ENCODE measurements around the gene KIAA1671.

KIAA1671 gene

DNA sequence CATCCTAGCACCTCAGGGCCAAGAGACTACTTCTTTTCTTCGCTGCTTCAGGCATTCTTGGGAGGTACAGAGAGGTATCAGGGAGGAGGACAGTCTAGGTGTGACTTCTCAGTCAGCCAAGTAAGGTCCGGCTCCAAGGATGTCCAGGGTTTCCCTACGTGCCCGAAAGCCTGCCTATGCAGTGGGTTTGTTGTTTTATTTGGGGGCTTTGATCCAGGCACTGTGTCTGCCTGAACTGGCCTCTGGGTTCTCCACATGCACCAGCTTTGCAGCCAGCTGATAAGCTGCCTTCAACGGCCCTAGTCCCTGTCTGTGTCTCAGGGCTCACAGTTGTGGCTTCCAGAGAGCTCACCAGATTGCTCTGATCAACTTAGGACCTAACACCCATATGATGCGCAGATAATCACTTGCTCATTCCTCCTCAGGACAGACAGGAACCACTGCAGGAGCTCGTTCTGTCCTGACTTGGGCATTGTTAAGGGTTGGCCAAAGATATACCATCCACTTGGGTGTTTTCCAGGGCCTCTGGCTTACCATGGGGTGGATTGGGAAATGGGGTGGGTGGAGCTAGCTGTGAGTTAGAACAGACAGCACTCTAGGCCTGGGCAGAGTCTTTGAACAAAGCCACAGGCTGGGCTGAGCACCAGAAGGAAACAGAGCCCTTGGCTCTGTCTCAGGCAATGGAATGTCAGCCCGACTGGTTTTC, 201.6 kb downstream of the KIAA1671 start:
- no peak for DNase-seq

DNA sequence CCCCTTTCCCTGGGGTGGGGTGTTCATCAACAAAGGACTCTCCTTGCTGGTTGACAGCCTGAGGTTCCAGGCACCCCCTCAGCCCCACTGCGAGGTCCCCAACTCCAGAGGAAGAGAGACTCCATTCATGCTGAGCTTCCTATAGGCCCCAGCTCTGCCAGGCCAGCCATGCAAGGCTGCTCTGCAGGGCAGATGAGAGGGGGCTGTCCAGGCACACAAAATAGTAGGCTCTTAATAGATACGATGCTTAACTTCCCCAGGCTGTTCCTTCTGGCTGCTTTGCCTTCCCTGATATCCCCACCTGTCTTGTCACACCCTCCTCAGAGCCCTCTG, 202.1 kb downstream of the KIAA1671 start:
- DNase-seq, result no peak

DNA sequence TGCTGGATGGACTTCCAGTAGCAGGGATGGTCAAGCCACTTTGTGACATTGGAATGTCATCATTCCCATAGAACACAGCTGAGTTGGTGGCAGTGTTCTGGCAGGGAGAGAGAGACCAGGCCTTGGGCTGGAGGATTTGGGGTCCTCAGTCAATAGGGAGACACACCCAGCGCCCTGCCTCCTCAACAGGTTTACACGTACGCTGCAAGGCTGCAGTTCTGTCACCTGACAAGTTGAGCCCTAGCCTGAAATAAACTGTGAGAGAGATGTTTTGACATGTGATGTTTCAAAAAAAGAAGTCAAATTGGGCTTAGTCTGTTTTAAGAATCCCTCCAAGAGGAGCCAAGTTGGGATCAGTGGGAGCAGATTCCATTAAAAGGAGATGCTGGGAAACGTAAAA, 204.2 kb downstream of the KIAA1671 start:
- no peak for DNase-seq

DNA sequence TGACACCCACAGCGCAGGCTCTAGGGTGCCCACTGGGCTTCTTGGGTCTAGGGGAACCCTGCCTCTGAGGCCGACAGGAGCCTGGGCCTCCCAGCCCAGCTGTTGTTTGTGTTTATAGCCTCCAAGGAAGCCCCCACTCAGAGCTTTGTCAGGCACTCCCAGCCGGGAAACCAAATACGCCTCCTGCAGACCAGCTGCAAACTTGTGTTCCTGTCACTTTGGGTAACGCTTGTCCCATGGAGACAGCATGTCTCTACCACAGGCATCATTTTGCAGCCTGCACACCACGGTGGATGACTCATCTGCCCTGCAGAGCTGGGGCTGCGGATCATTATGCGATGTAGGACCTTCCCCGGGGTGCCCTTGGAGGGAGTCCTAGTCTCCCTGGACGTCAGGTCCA, 206.5 kb downstream of the KIAA1671 start:
- no peak for DNase-seq

DNA sequence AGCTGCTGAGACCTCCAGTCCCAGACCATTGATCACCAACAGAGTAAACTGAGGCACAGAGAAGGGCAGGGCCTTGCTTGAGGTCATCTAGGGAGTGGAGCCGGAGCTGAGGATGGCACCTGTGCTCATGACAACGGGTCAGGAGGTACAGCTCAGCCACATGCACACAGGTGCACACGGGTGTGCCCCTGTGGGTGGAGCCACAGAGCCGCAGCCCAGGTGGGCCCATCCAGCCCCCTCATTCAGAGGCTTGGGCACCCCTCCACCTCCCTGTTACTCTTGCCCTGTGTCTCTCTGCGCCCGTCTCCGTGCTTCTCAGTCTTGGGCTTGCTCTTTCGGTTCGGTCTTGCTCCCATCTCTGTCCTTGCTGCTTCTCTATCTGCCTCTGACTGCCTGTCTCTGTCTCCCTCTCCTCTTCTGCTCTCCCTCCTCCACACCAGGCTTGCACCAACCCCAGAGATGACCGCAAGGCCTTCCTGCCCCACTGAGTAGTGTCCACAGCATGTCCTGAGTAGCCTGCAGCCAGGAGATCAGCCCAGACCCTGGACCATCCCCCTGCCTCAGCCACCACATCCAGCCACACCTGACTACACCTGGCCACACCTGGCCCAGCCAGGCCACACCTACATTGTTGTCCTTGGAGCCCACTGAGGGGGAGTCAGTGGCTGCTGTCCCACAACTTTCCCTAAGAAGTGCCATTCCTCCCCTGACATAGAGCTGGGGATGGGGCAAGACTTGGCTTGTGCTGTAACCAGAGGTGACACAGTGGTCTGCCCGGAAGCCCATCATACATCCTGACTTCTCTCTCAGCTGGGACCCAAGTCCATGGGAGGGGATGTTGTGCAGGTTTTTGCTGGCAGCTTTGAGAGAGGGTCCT, 207.8 kb downstream of the KIAA1671 start:
- DNase-seq, result no peak

DNA sequence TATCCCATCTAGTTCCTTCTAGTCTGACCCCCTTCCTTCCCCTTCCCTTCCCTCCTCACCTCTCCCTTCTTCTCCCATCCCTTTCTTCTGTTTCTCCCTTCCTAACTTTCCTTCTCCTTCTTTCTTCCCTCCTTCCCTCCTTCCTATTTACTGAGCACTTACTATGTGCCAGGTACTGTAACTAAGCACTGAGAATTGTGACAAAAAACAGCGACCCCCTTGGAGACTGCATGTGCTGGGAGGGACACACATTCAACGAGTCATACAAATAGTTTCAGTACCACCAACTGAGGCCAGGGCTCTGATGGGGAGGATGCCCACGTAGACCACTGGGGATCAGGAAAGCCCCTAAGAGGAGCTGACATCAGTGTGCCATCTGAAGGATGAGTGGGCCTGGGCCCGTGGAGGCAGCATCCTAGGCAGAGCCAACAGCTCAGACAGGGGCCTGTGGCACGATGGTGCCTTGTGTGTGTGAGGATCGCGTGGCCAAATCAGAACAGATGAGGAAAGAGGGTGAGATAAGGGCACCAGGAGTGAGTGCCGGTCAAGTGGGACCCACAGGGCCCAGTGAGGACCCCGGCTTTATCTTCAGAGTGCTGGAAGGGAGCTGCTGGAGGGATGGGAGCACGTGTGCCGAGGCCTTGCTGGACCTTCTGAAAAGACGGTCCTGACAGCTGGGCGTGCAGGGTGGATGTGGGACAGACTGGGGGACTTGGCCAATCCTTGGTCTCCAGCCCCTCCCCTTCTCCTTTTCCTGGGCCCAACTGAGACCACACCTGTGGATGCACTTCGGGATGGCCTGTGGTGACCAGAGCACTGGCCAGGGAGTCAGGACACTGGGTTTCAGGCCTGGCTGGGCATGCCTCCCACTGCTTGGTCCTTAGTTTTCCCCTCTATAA, 208.8 kb downstream of the KIAA1671 start:
- no peak for DNase-seq

DNA sequence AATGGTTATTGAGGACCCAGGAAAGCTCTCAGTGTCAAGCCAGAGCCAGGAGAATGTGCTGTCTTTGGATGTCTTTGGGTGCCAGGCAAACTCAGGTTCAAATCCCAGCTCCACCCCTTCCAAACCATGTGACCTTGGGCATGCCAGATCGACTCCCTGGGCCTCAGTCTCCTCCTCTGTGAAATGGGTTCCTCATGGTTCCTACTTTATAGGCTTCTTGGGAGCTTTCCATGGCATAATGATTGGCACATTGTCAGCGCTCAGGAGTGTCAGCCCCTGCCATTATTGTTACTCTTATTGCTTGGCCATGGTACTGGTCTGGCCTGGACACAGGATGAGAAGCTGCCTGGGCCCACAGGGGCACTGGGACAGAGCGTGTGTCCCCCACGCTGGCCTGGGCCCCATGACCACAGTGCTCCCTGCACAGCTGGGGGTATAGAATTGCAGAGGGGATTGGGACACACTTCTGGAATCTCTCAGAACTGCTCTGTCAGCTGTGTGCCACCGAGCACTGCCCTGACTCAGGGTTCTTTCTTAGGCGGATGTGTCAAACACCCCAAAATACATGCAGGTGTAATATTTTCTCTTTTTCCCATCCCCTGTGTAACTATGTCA, 209.5 kb downstream of the KIAA1671 start:
- DNase-seq, result no peak

DNA sequence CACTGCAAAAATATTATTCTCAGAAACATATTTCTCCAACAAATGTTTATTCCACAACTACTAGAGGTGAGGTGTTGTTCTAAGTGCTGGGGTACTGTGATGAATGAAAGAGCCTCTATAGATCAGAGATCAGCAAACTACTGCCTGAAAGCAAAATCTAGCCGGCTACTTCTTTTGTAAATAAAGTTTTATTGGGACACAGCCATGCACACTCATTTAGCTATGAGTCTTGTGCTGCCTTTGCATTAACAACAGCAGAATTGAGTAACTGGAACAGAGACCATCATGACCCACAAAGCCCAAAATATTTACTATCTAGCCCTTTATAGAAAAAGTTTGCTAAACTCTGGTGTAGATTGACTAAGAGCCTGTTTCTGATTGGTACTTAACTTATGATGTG, 210.0 kb downstream of the KIAA1671 start:
- DNase-seq, result no peak

DNA sequence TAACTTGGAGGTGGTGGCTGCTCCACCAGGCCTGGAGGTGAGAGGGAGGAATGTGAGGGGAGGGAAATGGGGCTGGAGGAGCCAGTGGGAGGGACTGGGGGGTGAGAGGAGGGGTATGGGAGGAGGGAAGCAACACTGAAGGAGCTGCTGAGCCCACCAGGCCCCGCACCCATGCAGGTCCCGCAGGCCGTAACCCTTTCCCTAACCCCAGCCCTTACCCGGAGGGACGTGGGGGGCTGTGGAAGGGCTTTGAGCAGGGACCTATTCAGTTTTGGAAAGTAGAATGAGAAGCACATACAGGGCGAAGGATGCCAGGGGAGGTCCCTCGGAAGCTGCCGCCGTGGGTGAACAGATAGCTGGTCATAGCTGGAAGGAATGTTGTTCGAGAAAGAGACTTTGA, 213.3 kb downstream of the KIAA1671 start:
- no peak for DNase-seq

DNA sequence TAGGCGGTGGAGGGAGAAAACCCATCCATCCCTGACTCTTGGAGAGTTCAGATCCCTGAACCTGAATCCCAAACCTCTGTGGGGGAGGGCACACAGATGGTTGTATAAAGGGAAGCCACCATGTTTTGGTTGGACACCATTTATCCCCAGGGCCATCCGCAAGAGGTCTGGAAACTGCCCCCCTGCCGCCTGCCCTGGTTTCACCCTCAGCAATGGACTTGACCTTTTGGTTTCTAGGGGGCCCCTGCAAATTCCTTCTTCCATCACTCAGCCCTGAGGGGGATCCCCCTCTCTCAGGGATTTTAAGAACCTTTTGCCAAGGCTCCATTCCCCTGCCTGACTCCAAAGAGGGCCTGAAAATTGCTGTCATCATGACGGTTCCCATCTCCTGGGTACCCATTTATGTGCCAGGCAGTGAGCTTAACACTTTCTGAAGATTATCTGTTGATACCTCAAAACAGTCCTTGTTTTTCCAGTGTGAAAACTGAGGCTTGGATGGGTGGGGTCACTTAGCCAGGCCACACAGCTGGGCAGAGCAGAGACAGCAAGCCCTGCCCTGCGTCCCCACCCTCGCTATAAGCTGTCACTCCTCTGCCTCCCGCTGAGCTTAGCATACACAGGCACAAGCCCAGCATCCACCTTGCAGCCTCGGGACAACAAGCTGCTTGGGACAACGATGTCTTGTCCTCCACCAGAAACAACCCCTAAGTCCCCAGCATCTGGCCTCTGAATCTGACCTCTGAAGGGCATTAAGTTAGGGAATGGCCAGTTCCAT, 213.9 kb downstream of the KIAA1671 start:
- DNase-seq, result no peak

DNA sequence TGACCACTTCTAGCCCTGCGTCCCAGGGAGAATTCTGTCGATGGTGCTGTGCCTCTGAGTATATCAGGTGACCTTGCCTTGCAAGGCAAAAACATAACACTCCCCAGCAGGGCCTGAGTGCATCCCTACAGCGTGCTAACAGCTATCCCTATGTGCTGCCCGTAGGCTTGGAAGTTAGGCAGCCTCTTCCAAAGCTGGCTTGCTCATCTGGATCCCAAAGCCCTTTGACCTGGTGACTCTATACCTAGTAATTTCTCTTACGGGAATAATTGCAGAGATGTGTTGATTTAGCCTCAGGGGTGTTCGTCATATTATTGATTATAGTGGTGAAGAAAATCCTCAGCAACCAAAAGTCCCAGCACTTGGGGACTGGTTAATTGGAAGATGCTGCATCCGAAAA, 214.6 kb downstream of the KIAA1671 start:
- DNase-seq, result no peak

DNA sequence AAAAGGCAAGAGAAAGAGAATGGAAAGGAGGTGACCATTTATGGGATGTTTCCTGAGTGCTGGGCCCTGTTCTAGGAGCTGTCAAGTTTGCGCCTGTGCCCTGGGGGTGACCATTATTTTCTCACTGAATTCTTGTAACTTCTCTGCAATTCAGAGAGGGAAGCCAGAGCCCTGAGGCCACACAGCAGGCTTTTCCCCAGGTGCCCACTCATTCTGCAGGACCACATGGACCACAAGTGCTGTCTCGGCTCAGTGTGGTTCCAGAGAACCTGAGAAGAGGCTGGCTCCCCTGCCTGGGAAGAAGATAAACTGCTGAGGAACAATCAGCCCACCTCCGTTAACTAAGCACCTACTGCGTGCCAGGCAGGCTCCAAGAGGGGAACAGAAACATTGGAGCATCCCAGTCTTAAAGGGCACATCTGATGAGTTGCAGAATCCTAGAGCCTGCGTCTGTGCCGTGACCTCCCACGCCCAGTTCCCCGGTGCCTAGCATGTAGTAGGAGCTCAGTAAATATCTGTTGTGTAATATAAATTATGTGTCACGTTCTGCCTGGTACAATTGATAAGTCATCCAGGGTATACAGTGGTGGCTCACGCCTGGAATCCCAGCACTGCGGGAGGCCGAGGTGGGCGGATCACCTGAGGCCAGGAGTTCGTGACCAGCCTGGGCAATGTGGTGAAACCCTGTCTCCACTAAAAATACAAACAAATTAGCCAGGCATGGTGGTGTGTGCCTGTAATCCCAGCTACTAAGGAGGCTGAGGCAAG, 215.5 kb downstream of the KIAA1671 start:
- no peak for DNase-seq

DNA sequence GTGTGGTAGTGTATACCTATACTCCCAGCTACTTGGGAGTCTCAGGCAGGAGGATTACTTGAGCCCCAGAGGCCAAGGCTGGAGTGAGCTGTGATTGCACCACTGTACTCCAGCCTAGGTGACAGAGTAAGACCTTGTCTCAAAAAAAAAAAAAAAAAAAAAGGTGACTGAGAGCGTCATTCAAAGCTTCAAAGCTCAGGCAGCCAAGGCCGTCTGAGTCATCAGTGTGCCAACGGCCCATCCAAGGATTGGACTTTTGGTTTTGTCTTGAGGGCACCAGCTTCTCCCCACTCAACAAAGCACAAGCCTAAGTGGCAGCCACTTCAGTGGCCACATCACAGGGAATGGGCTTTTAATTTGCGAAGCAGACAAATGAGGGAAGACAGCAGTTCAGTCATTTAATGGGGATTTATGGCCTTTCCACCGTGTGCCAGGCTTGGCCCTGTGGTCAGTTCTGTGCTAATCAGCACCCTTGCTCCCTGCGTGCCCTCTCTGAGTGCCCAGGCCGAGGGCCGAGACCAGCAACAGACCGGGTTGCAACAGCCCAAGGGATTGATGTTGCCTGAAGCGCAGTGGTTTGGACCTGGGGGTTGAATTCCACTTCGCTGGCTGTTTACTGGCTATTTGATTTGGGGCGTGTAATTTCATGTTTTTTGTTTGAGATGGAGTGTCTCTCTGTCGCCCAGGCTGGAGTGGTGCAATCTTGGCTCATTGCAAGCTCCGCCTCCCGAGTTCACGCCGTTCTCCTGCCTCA, 216.9 kb downstream of the KIAA1671 start:
- DNase-seq, result no peak

DNA sequence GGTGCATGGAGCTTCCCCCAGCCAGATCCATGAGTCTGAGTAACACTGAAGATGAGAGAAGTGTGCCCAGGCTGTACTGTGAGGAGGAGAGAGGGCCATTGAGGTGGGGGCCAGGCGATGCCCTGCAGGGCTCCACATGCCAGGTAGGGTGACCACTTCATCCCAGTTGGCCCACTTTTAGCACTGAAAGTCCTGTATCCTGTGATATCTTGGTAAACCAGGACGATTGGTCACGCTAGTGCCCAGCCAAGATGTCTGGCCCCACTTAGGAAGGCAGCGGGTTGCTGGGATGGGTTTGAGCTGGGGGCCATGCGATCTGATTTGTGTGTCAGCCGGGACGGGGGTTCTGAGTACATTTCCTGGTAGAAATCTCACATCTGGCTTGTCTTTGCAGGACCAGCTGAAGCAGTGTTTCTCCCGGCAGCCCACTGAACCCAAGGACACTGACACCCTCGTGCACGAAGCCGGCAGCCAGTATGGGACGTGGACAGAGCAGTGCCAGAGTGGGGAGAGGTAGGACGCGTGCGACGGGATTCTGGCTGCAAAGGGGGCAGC, 218.0 kb downstream of the KIAA1671 start:
- DNase-seq, result no peak

DNA sequence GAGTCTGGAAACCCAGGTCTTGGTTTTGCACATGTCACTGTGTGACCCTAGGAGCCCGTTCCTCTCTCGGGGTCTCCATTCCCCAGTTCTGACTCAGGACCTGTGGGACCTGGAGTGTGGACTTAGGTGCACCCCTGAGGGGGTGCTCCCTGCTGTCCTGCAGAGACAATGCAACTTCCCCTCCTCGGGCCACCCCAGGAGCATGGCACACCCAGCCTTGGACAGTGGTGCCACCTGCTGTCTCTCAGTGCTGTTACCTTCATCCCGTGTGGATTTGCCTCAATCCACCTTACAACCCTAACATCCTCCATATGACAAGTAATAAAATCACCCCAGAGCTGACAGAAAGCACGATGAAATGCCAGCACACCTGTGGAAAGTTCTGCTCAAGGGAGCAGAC, 219.6 kb downstream of the KIAA1671 start:
- DNase-seq, result no peak

DNA sequence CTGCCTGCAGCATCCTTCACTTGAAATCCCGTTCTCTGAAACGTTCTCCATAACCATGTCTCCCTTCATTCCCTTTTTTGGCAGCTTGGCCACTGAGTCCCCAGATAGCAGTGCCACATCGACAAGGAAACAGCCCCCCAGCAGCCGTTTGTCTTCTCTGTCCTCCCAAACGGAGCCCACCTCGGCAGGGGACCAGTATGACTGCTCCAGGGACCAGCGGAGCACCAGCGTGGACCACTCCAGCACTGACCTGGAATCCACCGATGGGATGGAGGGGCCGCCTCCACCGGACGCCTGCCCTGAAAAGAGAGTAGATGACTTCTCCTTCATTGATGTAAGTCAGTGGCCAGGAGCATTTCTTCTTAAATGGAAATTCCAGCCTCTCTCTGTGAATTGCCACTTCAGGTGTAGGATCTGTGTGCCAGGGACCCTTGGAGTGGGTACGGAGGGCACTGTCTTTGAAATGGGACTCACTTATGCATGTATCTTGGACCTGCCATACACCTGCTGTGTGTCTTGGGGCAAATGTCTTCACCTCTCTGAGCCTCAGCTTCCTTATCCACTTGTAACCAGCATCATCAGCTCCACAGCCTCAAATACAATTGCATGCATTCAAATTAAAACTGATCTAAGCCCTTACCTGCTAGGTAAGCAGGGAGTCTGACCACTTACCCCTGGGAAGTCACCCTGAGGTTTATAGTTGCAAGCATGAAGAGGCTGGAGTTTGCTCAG, 221.8 kb downstream of the KIAA1671 start:
- no peak for DNase-seq

DNA sequence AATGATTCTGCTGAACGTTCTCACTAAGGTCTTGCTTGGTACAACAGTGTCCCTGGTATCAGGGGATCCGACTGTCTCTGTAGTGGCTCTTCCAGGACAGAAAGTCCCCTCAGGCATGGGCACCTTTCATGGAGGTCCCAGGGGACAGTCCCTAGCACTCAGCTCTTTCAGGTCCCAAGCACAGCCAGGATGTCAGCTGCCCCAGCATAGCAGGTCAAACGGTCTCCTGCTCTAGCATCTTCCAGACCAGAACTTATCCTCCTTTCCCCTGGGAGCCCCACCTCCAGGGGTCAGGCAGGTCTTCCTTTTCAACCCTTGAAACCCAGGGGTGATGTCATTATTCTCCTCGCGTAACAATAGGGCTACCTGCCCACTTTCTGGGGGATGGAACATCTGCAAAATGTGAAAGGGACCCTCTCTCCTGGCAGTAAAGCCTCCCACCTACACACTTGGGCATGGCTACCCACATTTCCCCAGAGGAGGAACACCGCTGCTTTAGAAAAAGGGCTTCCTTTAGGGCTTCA, 222.4 kb downstream of the KIAA1671 start:
- DNase-seq, result no peak

DNA sequence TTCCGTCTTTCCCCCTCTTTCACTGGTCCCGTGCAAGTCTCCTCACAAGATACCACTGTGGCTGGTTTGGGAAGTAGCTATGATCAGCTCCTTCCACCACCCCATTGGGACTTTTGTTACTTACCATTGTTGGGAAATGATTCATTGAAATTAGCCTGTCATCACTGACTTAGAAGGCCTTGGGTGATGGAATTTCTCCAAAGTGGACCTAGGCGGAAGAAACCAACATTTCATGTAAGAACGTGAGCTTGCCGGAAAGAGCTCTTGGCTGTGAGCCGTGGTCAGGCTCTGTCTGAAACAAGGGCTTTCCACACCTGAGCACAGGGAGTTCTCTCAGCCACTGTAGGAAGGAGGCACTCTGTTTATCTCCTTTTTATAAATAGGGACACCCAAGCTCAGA, 223.7 kb downstream of the KIAA1671 start:
- no peak for DNase-seq

DNA sequence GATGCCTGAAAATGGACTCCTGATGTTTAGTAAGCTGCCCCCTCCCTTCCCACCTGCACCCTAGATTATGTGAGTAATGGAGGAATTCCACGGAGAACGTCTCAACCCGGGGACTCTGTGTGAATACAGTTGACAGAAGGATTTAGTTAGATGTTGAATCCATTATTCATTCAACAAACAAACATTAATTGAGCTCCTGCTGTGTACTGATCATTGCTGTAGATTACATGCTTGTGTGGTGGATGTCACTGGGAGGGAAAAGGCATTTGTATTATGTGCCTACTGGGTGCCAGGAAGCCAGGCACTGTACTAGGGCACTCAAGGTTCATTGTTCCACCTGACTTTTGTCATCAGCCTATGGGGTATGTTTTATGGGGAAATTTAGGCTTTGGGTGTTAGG, 224.3 kb downstream of the KIAA1671 start:
- no peak for DNase-seq
